ENCODE measurements around the gene HIF1A.

DNA sequence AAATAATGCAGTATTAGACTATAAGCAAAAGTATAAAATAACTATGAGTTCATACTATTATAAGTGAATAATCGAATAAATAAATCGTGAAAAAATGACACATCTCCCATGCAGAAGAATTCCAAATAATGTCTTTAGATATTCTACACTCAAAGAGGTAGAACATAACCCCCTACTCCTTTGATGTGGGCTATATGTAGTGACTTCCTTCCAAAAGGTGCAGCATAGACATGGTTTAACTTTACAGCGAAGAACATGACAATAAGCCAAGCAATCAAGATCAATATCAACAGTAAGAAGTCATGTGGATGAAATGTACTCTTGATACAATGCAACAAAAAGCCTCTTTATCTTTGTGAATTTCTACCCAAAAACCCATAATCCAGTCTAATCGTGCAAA lies 46.0 kb upstream of the HIF1A start:
- TF ChIP-seq CTCF (conservative IDR thresholded peaks at IDR 0.05; ENCODE audit: low read depth, low read length) (no peak), EZH2 (IDR thresholded peaks at IDR 0.05; ENCODE audit: low read length, unreplicated experiment) (no peak)

All from PC-3 (cell line).